RWPE2 (cell line): Measurements from ENCODE around the gene LRRC26.
"Not testable (repeated sequence)": the region's sequence is repeated elsewhere in the genome, so short reads cannot be mapped to it uniquely, and the experiment has no call there.

Experiments
- ATAC-seq: fragments of 200-7000 bp; cut with Tn5 transposase; 3 replicates; pipeline ENCODE4 v1.9.1; 2021; ENCODE audit warnings: low read depth
- DNase-seq: peaks from one replicate; pipeline ENCODE4 v3.0.0-alpha.2; 2020; ENCODE audit warnings: low spot score
- H3K27ac ChIP-seq: fragments of 450-650 bp; 2 replicates; pipeline ENCODE4 v1.5.1; 2017; ENCODE audit warnings: mild to moderate bottlenecking; ENCODE audit not compliant: poor library complexity, severe bottlenecking
- H3K27me3 ChIP-seq: fragments of 250-450 bp; sonication (Bioruptor Pico); 2 replicates; pipeline ENCODE4 v1.5.1; 2021; ENCODE audit warnings: mild to moderate bottlenecking, moderate library complexity; ENCODE audit not compliant: insufficient read depth, poor library complexity, severe bottlenecking
- H3K36me3 ChIP-seq: fragments of 250-450 bp; sonication (Bioruptor Pico); 2 replicates; pipeline ENCODE4 v1.5.1; 2020; ENCODE audit warnings: low read depth, mild to moderate bottlenecking, moderate library complexity
- H3K4me1 ChIP-seq: fragments of 250-450 bp; sonication (Bioruptor Pico); 2 replicates; pipeline ENCODE4 v1.5.1; 2021; ENCODE audit warnings: mild to moderate bottlenecking, moderate library complexity; ENCODE audit not compliant: insufficient read depth, poor library complexity, severe bottlenecking
- H3K4me3 ChIP-seq: fragments of 250-450 bp; sonication (Bioruptor Pico); 2 replicates; pipeline ENCODE4 v1.5.1; 2021; ENCODE audit warnings: mild to moderate bottlenecking, moderate library complexity; ENCODE audit not compliant: severe bottlenecking
- H3K9me3 ChIP-seq: fragments of 250-450 bp; sonication (Bioruptor Pico); 2 replicates; pipeline ENCODE4 v1.5.1; 2021; ENCODE audit warnings: mild to moderate bottlenecking, moderate library complexity; ENCODE audit not compliant: severe bottlenecking
- CTCF ChIP-seq: fragments of 450-650 bp; IDR thresholded peaks from one replicate; pipeline ENCODE4 v1.5.1; 2017; ENCODE audit warnings: mild to moderate bottlenecking, moderate library complexity; ENCODE audit not compliant: poor library complexity, severe bottlenecking

Gene LRRC26

GRCh38 chr9:137128158-137128861 is 41.5 kb downstream of the LRRC26 start:
- no peaks in the 10 kb centered on the region for H3K36me3 ChIP-seq
- H3K4me1 ChIP-seq, result no peaks in the 10 kb centered on the region
- no peaks in the 10 kb centered on the region for H3K27me3 ChIP-seq
- peak overlapping the region; percentile 55 for H3K4me3 ChIP-seq
- no peak for ATAC-seq
- peak overlapping the region; percentile 65 for H3K27ac ChIP-seq
- TF ChIP-seq CTCF, result no peak
- no peak for DNase-seq
- H3K9me3 ChIP-seq, result no peaks in the 10 kb centered on the region

GRCh38 chr9:137127301-137128157 is 42.3 kb downstream of the LRRC26 start:
- no peaks in the 10 kb centered on the region for H3K27me3 ChIP-seq
- no peaks in the 10 kb centered on the region for H3K9me3 ChIP-seq
- TF ChIP-seq CTCF, result no peak
- H3K36me3 ChIP-seq, result no peaks in the 10 kb centered on the region
- ATAC-seq (no peak), DNase-seq (no peak)
- H3K4me1 ChIP-seq, result no peaks in the 10 kb centered on the region
- peak overlapping the region; percentile 65 for H3K27ac ChIP-seq
- peak overlapping the region; percentile 55 for H3K4me3 ChIP-seq

GRCh38 chr9:137126786-137127185 is 43.1 kb downstream of the LRRC26 start:
- Histone ChIP-seq H3K4me3 (no peak overlapping the region), H3K4me1 (no peaks in the 10 kb centered on the region), H3K36me3 (no peaks in the 10 kb centered on the region; the same call in 1 of the 2 replicates)

DNA sequence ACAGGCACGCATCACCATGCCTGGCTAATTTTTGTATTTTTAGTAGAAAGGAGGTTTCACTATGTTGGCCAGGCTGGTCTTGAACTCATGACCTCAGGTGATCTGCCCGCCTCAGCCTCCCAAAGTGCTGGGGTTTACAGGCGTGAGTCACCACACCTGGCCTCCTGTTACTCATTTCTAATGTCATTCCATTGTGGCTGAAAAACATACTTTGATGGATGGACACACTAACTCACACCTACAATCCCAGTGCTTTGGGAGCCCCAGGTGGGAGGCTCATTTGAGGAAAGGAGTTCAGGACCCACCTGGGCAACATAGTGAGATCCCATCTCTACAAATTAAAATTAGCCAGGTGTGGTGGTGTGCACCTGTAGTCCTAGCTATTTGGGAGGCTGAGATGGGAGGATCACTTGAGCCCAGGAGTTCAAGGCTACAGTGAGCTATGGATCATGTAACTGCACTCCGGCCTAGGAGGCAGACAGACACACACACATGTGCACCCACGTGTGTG is 45.8 kb downstream of the LRRC26 start:
- H3K9me3 ChIP-seq, H3K36me3 ChIP-seq, H3K4me1 ChIP-seq, H3K4me3 ChIP-seq, ATAC-seq, DNase-seq, H3K27ac ChIP-seq, H3K27me3 ChIP-seq: not testable (repeated sequence)

More at GRCh38 chr9:137126786-137127185, 43.1 kb downstream of the LRRC26 start:
- no peak for TF ChIP-seq CTCF
- DNase-seq, result no peak
- Histone ChIP-seq H3K9me3 (no peaks in the 10 kb centered on the region), H3K27me3 (no peaks in the 10 kb centered on the region), H3K27ac (peak overlapping the region; percentile 65)
- no peak for ATAC-seq

DNA sequence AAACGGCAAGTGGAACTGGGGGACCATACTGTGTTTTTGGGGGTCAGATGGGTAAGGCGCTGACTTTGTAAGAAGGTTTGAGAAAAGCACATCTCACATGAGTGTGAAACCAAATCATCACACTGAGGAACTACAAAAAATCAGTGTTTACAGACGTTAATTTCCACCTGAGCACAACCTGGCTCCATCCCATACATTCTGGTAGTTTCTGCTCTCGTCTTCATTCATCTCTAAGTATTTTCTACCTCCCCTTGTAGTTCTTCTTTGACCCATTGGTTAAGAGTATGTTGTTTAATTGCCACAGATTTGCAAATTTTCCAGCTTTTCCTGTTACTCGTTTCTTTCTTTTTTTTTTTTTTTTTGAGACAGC is 46.4 kb downstream of the LRRC26 start:
- Histone ChIP-seq H3K9me3 (no peaks in the 10 kb centered on the region), H3K4me3 (no peak overlapping the region), H3K4me1 (no peaks in the 10 kb centered on the region), H3K36me3 (no peaks in the 10 kb centered on the region; the same call in 1 of the 2 replicates), H3K27me3 (no peaks in the 10 kb centered on the region), H3K27ac (no peak overlapping the region)
- DNase-seq (no peak), ATAC-seq (no peak)
- TF ChIP-seq CTCF, result no peak

GRCh38 chr9:137122796-137123467 is 46.9 kb downstream of the LRRC26 start:
- DNase-seq, H3K4me3 ChIP-seq, H3K4me1 ChIP-seq, H3K27ac ChIP-seq, ATAC-seq, H3K27me3 ChIP-seq, H3K36me3 ChIP-seq, H3K9me3 ChIP-seq: not testable (repeated sequence)

DNA sequence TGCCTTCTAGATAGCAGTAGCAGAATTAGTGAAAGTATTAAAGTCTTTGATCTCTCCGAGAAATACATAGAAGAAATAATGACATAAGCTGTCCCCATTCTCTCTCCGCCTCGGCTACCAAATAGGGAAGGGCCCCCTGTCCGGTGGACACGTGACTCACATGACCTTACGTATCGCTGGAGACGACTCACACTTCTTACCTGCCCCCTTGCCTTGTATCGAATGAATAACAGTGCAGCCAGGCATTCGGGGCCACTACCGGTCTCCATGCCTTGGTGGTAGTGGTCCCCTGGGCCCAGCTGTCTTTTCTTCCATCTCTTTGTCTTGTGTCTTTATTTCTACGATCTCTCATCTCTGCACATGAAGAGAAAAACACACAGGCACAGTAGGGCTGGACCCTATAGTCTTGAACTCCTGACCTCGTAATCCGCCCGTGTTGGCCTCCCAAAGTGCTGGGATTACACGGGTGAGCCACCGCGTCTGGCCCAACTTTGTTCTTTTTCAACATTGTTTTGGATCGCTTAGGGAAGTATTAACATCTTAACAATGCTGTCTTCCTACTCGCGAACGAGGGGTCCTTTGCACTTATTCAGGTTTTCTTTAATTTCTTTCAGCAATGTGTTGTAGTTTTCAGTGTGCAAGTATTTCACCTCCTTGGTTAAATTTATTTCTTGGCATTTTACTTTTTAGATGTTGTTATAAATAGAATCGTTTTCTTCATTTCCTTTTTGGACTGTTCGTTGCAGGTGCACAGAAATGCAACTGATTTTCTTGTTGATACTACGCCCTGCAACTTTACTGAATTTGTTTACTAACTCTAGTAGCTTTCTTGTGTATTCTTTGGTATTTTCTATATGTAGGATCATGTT is 47.7 kb downstream of the LRRC26 start:
- H3K27me3 ChIP-seq, H3K4me3 ChIP-seq, H3K36me3 ChIP-seq, H3K27ac ChIP-seq, H3K9me3 ChIP-seq, DNase-seq, H3K4me1 ChIP-seq: not testable (repeated sequence)
- 0 out of 3 replicates have a peak, but pooled peaks have one; percentile 20 for ATAC-seq
